Thoracic aorta (tissue), 2 donors: ENCODE measurements around the gene HLA-DPB1. TPM values are rescaled to one million over a fixed set of nuclear protein-coding genes. Genes with fewer than 3 reads are reported as not detected.

Source experiments
- ATAC-seq: fragments of 150-250 bp; one replicate; pipeline ENCODE4 v1.8.0; 2017; ENCODE audit warnings: low read depth; ENCODE audit not compliant: insufficient number of reproducible peaks, low FRiP score
- DNase-seq: peaks from one replicate; pipeline ENCODE4 v3.0.0-alpha.2; 2020; ENCODE audit warnings: low spot score
- H3K27ac ChIP-seq, 2 donors: fragments of 200-600 bp; sonication (generic); 1 replicate in 1 of 2; 2 replicates in 1 of 2; pipeline ENCODE4 v1.5.1; 2016; ENCODE audit warnings: mild to moderate bottlenecking in 2 of 2, moderate library complexity in 2 of 2
- H3K27me3 ChIP-seq: fragments of 200-600 bp; sonication (generic); replicated peaks from 2 replicates; pipeline ENCODE4 v1.6.0; 2016; ENCODE audit warnings: mild to moderate bottlenecking; ENCODE audit not compliant: insufficient read depth
- H3K36me3 ChIP-seq: fragments of 200-600 bp; sonication (generic); one replicate; pipeline ENCODE4 v1.5.1; 2016
- H3K4me1 ChIP-seq, 2 donors: fragments of 200-600 bp; sonication (generic); 1 replicate in 1 of 2; 2 replicates in 1 of 2; pipeline versions ENCODE4 v1.5.1 to v1.6.0; 2016; ENCODE audit warnings: low read depth in 2 of 2, mild to moderate bottlenecking in 1 of 2; ENCODE audit not compliant: control insufficient read depth in 1 of 2
- H3K4me3 ChIP-seq: fragments of 200-600 bp; sonication (generic); 2 replicates; pipeline ENCODE4 v1.5.1; 2016; ENCODE audit warnings: mild to moderate bottlenecking
- H3K9me3 ChIP-seq: fragments of 200-600 bp; sonication (generic); 2 replicates; pipeline ENCODE4 v1.5.1; 2016
- total RNA-seq, 2 donors: library from RNA; depleted of rRNA; stranded (reverse); fragments of >200 nt; gene quantifications; one replicate each; pipeline versions ENCODE4 v1.1.0 to v1.2.3, GENCODE V29; 2016
- TF ChIP-seq, protein P1 (sequence below): fragments of 200-600 bp; sonication (generic); IDR thresholded peaks from one replicate; pipeline ENCODE4 v1.5.1; 2019; ENCODE audit warnings: antibody characterized with exemption

The HLA-DPB1 gene
- total RNA-seq, 2 donors from 2014 or later, result 78.4 to 112 TPM

DNA sequence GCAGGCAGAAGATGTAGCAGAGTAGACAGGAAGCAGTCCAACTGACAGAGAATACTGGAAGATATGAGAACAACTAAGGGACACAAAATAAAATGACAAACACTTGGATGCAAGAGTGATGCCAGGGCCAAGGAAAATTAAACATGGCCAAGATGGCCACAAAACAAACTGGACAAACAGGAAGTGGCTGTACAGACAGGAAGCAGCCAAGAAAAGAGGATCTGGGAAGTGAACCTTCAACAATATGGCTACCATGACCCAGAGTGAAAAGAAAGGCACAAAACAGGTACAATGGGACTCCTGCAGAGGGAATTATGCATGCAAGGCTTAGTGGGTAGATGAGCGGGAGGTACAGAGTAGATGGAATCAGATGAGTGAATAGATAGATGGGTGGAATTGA, 29.1 kb downstream of the HLA-DPB1 start:
- no peak for ATAC-seq
- DNase-seq, result no peak
- Histone ChIP-seq H3K36me3 (no peaks in the 10 kb centered on the region), H3K27me3 (peaks cover 11% of the 10 kb centered on the region), H3K4me1 (no peaks in the 10 kb centered on the region), H3K27ac (no peak overlapping the region), H3K9me3 (no peaks in the 10 kb centered on the region), H3K4me3 (no peak overlapping the region)
- TF ChIP-seq, protein P1, sequence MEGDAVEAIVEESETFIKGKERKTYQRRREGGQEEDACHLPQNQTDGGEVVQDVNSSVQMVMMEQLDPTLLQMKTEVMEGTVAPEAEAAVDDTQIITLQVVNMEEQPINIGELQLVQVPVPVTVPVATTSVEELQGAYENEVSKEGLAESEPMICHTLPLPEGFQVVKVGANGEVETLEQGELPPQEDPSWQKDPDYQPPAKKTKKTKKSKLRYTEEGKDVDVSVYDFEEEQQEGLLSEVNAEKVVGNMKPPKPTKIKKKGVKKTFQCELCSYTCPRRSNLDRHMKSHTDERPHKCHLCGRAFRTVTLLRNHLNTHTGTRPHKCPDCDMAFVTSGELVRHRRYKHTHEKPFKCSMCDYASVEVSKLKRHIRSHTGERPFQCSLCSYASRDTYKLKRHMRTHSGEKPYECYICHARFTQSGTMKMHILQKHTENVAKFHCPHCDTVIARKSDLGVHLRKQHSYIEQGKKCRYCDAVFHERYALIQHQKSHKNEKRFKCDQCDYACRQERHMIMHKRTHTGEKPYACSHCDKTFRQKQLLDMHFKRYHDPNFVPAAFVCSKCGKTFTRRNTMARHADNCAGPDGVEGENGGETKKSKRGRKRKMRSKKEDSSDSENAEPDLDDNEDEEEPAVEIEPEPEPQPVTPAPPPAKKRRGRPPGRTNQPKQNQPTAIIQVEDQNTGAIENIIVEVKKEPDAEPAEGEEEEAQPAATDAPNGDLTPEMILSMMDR, result no peak

DNA sequence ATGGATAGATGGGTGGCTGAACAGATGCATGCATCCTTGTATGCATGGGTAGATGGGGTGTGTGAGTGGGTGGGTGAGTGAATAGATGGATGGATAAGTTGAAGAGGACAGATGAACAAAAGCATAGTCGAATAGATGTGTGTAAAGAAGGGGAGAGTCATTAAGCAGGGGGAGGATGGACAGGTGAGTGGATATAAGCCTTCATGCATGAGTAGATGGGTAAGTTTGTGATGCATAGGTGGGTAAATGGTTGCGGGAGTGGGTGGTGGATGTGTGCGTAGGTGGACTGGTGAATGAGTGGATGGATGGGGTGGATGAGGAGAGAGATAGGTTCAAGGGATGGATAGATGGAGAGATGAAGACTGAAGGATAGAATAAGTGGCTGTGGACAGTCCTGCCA, 29.6 kb downstream of the HLA-DPB1 start:
- Histone ChIP-seq H3K9me3 (no peaks in the 10 kb centered on the region), H3K4me3 (no peak overlapping the region), H3K4me1 (no peaks in the 10 kb centered on the region), H3K27ac (no peak overlapping the region), H3K27me3 (peaks cover 11% of the 10 kb centered on the region), H3K36me3 (no peaks in the 10 kb centered on the region)
- ATAC-seq (no peak), DNase-seq (no peak)
- TF ChIP-seq, protein P1, result no peak

DNA sequence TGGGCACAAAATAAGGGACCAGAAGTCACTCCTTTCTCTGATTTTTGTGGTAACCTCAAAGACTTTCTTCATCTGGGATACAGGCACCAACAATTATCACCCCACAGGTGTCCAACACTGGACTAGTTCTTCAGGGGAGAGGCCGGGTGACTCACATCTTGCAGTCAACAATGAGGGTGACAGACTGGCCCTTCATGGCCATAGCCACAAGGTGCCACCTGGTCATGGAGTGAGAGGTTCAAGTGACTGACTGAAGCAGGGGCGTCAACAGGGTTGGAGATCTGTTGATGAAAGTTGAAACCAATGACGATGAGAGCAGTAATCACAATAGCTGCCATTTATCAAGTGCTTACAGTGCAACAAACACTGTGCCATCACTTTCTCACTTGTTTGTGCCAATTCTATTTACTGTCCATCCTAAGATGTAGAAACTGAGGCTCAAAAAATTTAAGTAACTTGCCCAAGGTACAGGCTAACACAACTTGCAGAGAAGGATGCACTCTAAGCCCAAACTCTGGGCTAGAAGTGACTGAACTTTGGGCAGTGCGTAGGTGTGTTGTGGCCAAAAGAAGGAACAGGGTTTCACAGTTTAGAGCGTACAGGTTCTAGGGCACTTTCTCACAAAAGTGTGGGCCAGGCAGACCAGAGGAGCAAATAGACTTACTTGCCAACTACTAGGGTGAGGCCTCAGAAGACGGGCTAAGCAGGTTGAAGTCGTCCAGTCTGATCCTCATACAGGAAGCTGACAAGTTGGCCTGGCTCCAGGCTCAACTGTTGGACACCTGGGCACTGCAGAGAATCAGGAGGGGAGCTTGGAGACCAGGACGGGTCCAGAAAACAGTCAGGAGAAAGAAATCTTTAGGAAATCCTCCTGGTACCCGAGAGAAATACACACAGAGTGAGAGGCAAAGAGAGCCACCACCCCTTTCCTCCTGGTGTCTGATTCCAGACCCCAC, 30.4 kb downstream of the HLA-DPB1 start:
- ATAC-seq, result no peak
- no peaks in the 10 kb centered on the region for H3K4me1 ChIP-seq
- no peak for DNase-seq
- H3K27ac ChIP-seq, result no peak overlapping the region
- no peak overlapping the region for H3K4me3 ChIP-seq
- H3K36me3 ChIP-seq, result no peaks in the 10 kb centered on the region
- H3K27me3 ChIP-seq, result peaks cover 11% of the 10 kb centered on the region
- no peaks in the 10 kb centered on the region for H3K9me3 ChIP-seq
- TF ChIP-seq, protein P1, result no peak

DNA sequence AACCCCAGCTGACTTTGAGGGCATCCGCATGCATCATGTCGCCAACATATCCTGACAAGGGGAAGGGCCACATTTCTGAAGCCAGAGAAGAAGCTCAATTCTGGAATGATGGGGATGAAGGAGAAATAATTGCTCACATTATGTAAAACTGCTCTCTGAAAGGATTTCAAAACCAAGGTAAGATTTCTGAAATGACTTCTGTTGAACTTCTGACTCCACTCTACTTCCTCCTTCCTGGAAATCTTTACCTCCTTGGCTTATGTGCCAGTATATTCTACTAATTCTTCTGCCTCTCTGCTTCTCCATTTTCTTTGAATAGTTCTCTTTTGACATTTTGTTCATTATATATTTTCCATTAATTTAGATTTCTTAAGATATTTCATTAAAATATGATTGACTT, 31.9 kb downstream of the HLA-DPB1 start:
- no peaks in the 10 kb centered on the region for H3K36me3 ChIP-seq
- no peaks in the 10 kb centered on the region for H3K4me1 ChIP-seq
- ATAC-seq, result no peak
- H3K27ac ChIP-seq, result no peak overlapping the region
- TF ChIP-seq, protein P1, result no peak
- H3K27me3 ChIP-seq, result peaks cover 11% of the 10 kb centered on the region
- H3K4me3 ChIP-seq, result no peak overlapping the region
- no peak for DNase-seq
- H3K9me3 ChIP-seq, result no peaks in the 10 kb centered on the region

DNA sequence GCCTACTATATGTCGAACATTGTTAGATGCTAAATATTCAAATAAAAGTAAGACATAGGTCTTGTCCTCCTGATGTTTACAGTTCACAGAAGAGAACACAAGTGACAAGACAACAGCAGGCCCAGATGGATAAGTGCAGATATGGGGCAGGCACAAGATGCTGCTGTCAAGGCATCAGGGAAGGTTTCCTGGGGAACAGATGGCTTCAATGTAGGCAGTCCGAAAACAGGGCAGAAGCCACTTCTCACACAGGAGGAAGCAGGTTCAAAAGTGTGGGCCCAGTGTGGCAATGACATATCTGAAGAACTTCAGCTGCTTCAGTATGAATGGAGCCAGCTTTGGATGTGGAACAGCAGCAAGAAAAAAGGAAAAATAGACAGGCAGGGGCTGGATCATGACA, 32.5 kb downstream of the HLA-DPB1 start:
- TF ChIP-seq, protein P1, result no peak
- H3K36me3 ChIP-seq, result no peaks in the 10 kb centered on the region
- no peak for DNase-seq

More for the DNA sequence above, 32.5 kb downstream of the HLA-DPB1 start:
- no peak for ATAC-seq
- no peak overlapping the region for H3K27ac ChIP-seq
- no peaks in the 10 kb centered on the region for H3K4me1 ChIP-seq
- H3K9me3 ChIP-seq, result no peaks in the 10 kb centered on the region
- H3K4me3 ChIP-seq, result no peak overlapping the region
- H3K27me3 ChIP-seq, result peaks cover 11% of the 10 kb centered on the region
